Activated CD8-positive, alpha-beta T cell treated with anti-CD3 and anti-CD28 coated beads for 36 hours (primary cell): ENCODE data around the gene SMAD3. TPM values are rescaled to one million over a fixed set of nuclear protein-coding genes. Genes with fewer than 3 reads are reported as not detected.

ENCODE experiments used
- ATAC-seq: fragments of 200-7000 bp; cut with Tn5 transposase; one replicate; pipeline ENCODE4 v1.10.0; 2021; ENCODE audit warnings: mild to moderate bottlenecking, moderate library complexity
- CTCF ChIA-PET: fragments of 350-600 bp; sonication (Branson Sonifier 250); formaldehyde crosslinking; loops from one replicate; lab custom pipeline; 2021; ENCODE audit warnings: antibody characterized with exemption; lab: Charles Lee
- POLR2A ChIA-PET: fragments of 350-600 bp; sonication (Branson Sonifier 250); formaldehyde crosslinking; loops from one replicate; lab custom pipeline; 2021; ENCODE audit warnings: antibody characterized with exemption; lab: Charles Lee
- DNase-seq: peaks from one replicate; pipeline ENCODE4 v3.0.0-alpha.2; 2020
- H3K27ac Mint-ChIP-seq: one replicate; pipeline ENCODE4 v1.8.0; 2021; ENCODE audit warnings: mild to moderate bottlenecking, mixed read lengths
- H3K27me3 Mint-ChIP-seq: one replicate; pipeline ENCODE4 v1.8.0; 2021; ENCODE audit warnings: mixed read lengths
- H3K36me3 Mint-ChIP-seq: one replicate; pipeline ENCODE4 v1.8.0; 2021; ENCODE audit warnings: low read depth, mixed read lengths
- H3K4me1 Mint-ChIP-seq: one replicate; pipeline ENCODE4 v1.8.0; 2021; ENCODE audit warnings: low read depth, mixed read lengths
- H3K4me3 Mint-ChIP-seq: one replicate; pipeline ENCODE4 v1.8.0; 2021; ENCODE audit warnings: mild to moderate bottlenecking, moderate library complexity, mixed read lengths
- H3K9me3 Mint-ChIP-seq: one replicate; pipeline ENCODE4 v1.8.0; 2021; ENCODE audit warnings: mixed read lengths
- CTCF ChIP-seq: fragments of 200-600 bp; IDR thresholded peaks from one replicate; pipeline ENCODE4 v1.8.0; 2022; ENCODE audit warnings: antibody characterized with exemption, mild to moderate bottlenecking
- intact Hi-C: fragments of 100-400 bp; cut with micrococcal nuclease; formaldehyde crosslinking; loops from one replicate; pipeline ENCODE4 v1.10.0; 2022
- total RNA-seq, 2 experiments: library from RNA; stranded (reverse); gene quantifications; one replicate each; pipeline ENCODE4 v1.2.3, GENCODE V29; 2021

SMAD3 gene
- total RNA-seq, 2 experiments from 2014 or later: 22.3 to 24.7 TPM

GRCh38 chr15:67100124-67100791, 34.9 kb downstream of the SMAD3 start:
- Mint-ChIP-seq H3K4me1 (peaks cover 44% of the 10 kb centered on the region), H3K9me3 (no peaks in the 10 kb centered on the region), H3K27me3 (no peaks in the 10 kb centered on the region), H3K4me3 (peak overlapping the region; percentile 10), H3K27ac (peak overlapping the region; percentile 68), H3K36me3 (peaks cover 11% of the 10 kb centered on the region)
- CTCF ChIA-PET: interaction anchor here (2.0 to 4.8 kb wide), 3 partner anchors 17 to 333 kb away, joined by 4 to 46 read pairs (median 10); no protein-coding TSS in a partner anchor
- no peak for DNase-seq
- TF ChIP-seq CTCF: no peak
- ATAC-seq: no peak
- intact Hi-C loops: loop anchor here (5.0 to 10.0 kb wide), 3 partner anchors 33 to 155 kb away; partner anchors contain the start of genes AAGAB, IQCH and SMAD3
- POLR2A ChIA-PET: interaction anchor here (0.9 to 4.0 kb wide), 8 partner anchors 8 to 37 kb away, joined by 3 to 51 read pairs (median 18); partner anchors contain the start of gene SMAD3

DNA sequence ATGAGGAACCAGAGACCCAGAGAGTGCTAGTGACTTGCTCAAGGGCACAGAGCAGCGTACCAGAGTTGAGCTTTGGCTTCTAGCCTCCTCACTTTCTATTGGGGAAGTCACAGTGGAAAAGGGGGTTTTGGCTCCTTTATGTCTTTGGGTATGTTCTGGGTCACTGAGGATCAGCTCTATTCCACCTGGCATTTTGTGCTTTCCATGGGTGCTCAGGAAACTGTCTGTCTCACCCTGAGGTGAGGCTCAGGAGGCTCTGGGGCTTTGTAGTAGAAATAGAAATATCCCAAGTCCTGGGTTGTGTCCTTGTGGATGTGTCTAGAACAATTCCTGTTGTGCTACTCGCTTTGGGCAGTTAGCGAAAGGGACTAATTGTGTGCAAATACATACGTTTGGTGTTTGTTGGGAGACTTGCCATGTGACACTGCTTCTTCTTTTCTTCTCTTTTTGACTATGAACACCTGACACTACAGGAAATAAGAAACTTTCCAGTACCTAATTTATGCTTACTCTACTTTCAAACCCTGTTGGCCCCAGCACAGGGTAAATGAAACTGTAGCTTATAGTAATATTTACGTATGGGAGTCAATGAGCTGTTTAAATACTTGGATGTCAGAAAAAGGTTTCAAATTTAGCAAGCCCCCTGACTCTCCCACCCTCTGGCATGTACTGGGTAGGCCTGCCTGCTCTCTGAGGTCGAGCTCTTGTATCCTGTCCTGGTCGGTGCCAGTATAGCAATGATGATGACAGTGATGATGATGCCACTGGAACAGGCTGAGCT, 35.6 kb downstream of the SMAD3 start:
- ChIA-PET CTCF (interaction anchor here (0.7 to 4.8 kb wide), 11 partner anchors 9 to 333 kb away, joined by 3 to 46 read pairs (median 4); partner anchors contain the start of gene SMAD3), POLR2A (interaction anchor here (0.7 to 4.0 kb wide), 15 partner anchors 9 to 140 kb away, joined by 3 to 51 read pairs (median 7); partner anchors contain the start of gene SMAD3)
- intact Hi-C loops: loop anchor here (1.0 to 10.0 kb wide), 4 partner anchors 16 to 154 kb away; partner anchors contain the start of genes AAGAB, IQCH and SMAD3
- H3K4me3 Mint-ChIP-seq: no peak overlapping the region
- peaks cover 9% of the 10 kb centered on the region for H3K36me3 Mint-ChIP-seq
- H3K27ac Mint-ChIP-seq: no peak overlapping the region
- peak; percentile 87 for DNase-seq
- no peak for TF ChIP-seq CTCF
- H3K9me3 Mint-ChIP-seq: no peaks in the 10 kb centered on the region
- peak; percentile 80 for ATAC-seq
- peaks cover 39% of the 10 kb centered on the region for H3K4me1 Mint-ChIP-seq
- no peaks in the 10 kb centered on the region for H3K27me3 Mint-ChIP-seq

GRCh38 chr15:67101911-67102598, 36.7 kb downstream of the SMAD3 start:
- peak; percentile 52 for ATAC-seq
- Mint-ChIP-seq H3K4me3 (no peak overlapping the region), H3K4me1 (peaks cover 29% of the 10 kb centered on the region), H3K9me3 (no peaks in the 10 kb centered on the region), H3K27me3 (no peaks in the 10 kb centered on the region), H3K27ac (no peak overlapping the region), H3K36me3 (peaks cover 5% of the 10 kb centered on the region)
- CTCF ChIA-PET: interaction anchor here (0.7 to 4.8 kb wide), 13 partner anchors 10 to 202 kb away, joined by 3 to 46 read pairs (median 4); partner anchors contain the start of gene SMAD3
- TF ChIP-seq CTCF: no peak
- POLR2A ChIA-PET: interaction anchor here (0.6 to 4.0 kb wide), 21 partner anchors 10 to 656 kb away, joined by 3 to 51 read pairs (median 5); partner anchors contain the start of gene SMAD3
- DNase-seq: peak; percentile 68
- intact Hi-C loops: loop anchor here (1.0 to 10.0 kb wide), 4 partner anchors 17 to 153 kb away; partner anchors contain the start of genes AAGAB, IQCH and SMAD3

DNA sequence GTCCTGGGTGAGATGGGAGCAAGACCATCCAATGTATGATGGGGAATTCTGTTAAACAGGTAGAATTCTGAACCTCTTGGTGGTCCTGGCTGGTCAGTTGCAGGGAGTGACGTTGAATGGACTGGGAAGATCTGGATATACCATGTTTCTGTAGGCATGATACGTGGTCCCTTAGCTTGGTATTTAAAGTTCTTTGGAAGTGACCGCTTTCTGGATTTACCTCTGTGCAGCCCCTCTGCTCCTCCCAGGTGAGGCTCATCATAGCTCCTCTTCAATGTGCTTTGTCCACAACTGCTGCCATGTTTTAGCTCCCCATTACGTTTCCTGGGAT, 37.2 kb downstream of the SMAD3 start:
- H3K36me3 Mint-ChIP-seq: peaks cover 3% of the 10 kb centered on the region
- H3K27me3 Mint-ChIP-seq: no peaks in the 10 kb centered on the region
- H3K9me3 Mint-ChIP-seq: no peaks in the 10 kb centered on the region
- DNase-seq (no peak), ATAC-seq (no peak)
- intact Hi-C loops: loop anchor here (5.0 to 10.0 kb wide), 3 partner anchors 35 to 152 kb away; partner anchors contain the start of genes AAGAB, IQCH and SMAD3
- ChIA-PET POLR2A (interaction anchor here (0.8 to 4.0 kb wide), 14 partner anchors 10 to 159 kb away, joined by 3 to 51 read pairs (median 10); partner anchors contain the start of gene SMAD3), CTCF (interaction anchor here (1.0 to 4.8 kb wide), 8 partner anchors 12 to 156 kb away, joined by 3 to 46 read pairs (median 4); partner anchors contain the start of gene SMAD3)
- H3K4me3 Mint-ChIP-seq: peak overlapping the region; percentile 15
- no peak overlapping the region for H3K27ac Mint-ChIP-seq
- TF ChIP-seq CTCF: no peak
- peaks cover 24% of the 10 kb centered on the region for H3K4me1 Mint-ChIP-seq
